Testis (tissue), 2 donors: ENCODE data around the gene COQ8A.

Experiments used
- CTCF ChIP-seq, 3 experiments: fragments of 450-650 bp in 2 of 3; fragments of 200-600 bp in 1 of 3; sonication (generic) in 1 of 3; IDR thresholded peaks; one replicate each; pipeline ENCODE4 v1.5.1; 2016 to 2019; ENCODE audit warnings: antibody characterized with exemption in 3 of 3, mild to moderate bottlenecking in 2 of 3, moderate library complexity in 1 of 3
- POLR2A ChIP-seq: fragments of 450-650 bp; IDR thresholded peaks from one replicate; pipeline ENCODE4 v1.6.1; 2017; ENCODE audit warnings: antibody characterized with exemption, mild to moderate bottlenecking, moderate library complexity

DNA sequence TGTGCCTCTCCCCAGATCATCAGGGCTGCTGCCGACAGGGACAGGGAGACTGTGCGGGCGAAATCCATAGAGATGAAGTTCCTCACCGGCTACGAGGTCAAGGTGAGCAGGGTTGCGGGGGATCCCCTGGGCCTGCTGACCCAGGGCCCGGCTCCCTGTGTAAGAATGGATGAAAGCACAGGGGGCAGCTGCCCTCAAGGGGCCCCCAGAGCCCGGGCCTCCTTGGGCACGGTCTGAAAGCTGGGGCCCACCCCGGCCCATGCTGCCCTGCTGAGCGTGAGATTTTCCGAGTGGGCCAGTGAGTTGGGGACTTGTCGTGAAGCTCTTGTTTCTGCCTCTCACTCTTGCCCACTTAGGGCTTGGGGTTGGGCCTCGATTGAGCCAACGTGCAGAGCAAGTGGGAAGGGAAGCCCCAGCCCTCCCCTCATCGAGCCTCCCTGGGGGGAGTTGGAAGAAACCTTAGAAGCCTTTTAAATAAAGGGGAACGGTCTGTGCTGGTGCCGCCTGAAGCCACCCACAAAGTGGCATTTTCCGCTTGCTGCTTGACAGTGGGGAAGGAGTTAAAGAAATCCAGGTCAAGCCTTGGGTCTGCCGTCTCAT lies 45.2 kb downstream of the COQ8A start:
- TF ChIP-seq CTCF (IDR thresholded peaks at IDR 0.05), result no peak
- TF ChIP-seq POLR2A, result no peak
